ENCODE data around the gene KIF4A.

DNA sequence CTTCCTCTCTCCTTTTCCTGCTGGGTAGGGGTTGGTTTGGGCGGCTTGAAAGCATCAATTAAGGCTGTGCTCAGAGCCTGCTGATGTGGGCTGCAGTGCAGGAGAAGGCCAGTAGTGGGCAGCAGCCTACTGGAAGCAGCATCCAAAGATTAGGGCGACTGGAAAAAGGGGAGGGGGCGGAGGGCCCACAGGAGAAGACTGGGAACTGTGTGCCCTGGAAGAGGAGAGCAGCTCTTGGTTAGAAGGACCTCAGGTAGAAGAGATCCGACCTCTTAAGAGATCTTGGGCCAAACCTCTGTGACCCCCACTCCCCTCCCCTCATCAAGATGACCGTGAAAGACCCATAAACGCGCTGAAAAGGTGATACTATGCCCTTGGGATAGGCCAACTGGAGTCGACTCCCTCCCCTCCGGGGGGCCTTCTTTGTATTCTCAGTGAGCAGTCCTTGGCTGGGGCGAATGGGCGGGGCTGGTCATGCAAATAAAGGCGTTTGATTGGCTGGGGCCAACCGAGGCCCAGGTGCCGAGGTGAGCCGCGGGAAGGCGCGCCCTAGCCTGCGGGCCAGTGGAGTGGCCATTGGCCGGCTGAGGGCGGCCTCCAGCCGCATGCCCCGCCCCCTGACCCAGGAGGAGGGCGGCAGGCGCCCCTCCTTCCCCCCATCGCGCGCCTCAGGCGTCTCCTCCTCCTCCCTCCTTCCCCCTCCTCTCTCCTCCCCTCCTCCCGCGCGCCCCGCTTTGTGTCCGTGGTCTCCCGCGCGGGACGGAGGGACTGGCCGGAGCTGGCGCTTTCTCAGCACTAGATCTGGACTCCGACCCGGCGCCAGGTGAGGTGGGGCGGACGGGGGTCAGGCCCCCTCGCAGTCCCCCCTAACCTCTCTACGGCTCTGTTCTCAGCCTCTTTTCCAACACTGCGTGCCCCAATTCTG is 164.8 kb downstream of the KIF4A start:
- TF ChIP-seq, protein P1, sequence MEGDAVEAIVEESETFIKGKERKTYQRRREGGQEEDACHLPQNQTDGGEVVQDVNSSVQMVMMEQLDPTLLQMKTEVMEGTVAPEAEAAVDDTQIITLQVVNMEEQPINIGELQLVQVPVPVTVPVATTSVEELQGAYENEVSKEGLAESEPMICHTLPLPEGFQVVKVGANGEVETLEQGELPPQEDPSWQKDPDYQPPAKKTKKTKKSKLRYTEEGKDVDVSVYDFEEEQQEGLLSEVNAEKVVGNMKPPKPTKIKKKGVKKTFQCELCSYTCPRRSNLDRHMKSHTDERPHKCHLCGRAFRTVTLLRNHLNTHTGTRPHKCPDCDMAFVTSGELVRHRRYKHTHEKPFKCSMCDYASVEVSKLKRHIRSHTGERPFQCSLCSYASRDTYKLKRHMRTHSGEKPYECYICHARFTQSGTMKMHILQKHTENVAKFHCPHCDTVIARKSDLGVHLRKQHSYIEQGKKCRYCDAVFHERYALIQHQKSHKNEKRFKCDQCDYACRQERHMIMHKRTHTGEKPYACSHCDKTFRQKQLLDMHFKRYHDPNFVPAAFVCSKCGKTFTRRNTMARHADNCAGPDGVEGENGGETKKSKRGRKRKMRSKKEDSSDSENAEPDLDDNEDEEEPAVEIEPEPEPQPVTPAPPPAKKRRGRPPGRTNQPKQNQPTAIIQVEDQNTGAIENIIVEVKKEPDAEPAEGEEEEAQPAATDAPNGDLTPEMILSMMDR (IDR thresholded peaks at IDR 0.05): peak; percentile 27 to 81 (median 66)
- TF ChIP-seq POLR2A (IDR thresholded peaks at IDR 0.05) (peak; percentile 20), POLR2AphosphoS5 (IDR thresholded peaks at IDR 0.05) (no peak)

Measured in prostate gland (tissue), 2 donors.